GM04504 (cell line): ENCODE data around the gene FOS.

ENCODE experiments used
- DNase-seq: peaks from one replicate; pipeline ENCODE4 v3.0.0-alpha.2; 2012; ENCODE audit warnings: low read depth

The FOS gene

GRCh38 chr14:75318353-75318752 lies 39.7 kb downstream of the FOS start:
- no peak for DNase-seq

- DNase-seq = no peak
These were observed 40.4 kb downstream of the FOS start for GRCh38 chr14:75319021-75319420.

DNA sequence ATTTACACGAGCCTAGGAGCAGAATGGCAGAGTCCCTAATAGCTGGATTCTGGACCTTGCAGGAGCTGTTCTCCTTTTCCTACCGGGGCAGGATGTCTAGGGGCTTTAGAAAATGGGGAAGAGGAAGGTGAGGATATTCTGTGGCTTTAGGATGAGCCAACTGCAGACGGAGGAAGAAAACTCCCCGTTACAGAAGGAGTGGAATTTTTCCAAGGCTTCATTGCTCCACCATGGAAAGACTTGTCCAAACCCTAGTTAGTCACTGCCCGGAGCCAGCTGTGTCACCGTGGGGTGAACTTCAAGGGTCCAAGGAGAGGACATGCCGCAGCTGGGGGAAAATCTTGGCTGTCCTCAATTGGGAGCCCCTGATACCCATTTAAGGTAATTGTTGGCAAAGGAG lies 41.6 kb downstream of the FOS start:
- no peak for DNase-seq

- no peak for DNase-seq
These were observed 44.1 kb downstream of the FOS start for GRCh38 chr14:75322746-75323145.

GRCh38 chr14:75323571-75323970 lies 44.9 kb downstream of the FOS start:
- DNase-seq = no peak

DNA sequence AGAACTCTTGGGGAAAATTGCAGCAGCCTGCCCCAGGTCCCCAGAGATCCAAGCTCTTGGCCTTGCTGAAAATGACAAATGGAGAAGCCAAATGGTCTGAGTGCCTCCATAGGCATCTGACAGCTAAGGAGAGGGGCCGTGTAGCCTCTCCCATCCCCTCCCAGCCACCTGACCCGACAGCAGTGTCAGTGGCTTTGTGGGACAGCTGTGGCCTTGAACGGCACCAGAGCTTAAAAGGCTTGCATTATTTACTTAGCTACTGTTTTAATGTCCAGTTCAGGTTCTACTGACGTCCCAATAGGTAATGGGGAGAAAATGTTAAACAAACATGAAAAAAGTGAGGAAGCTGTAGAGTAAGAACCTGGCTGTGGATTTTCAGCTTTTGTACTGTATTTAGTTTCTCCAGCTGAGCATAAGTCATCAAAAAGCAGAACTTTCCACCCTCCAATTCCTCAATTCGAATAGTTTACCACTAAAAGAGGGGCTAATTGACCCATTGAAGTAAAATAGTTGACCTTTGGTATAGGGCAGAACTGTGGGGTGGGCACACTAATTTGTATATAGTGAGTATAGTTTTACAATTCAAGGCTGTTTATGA lies 50.0 kb downstream of the FOS start:
- no peak for DNase-seq

GRCh38 chr14:75329369-75329768 lies 50.7 kb downstream of the FOS start:
- no peak for DNase-seq

DNA sequence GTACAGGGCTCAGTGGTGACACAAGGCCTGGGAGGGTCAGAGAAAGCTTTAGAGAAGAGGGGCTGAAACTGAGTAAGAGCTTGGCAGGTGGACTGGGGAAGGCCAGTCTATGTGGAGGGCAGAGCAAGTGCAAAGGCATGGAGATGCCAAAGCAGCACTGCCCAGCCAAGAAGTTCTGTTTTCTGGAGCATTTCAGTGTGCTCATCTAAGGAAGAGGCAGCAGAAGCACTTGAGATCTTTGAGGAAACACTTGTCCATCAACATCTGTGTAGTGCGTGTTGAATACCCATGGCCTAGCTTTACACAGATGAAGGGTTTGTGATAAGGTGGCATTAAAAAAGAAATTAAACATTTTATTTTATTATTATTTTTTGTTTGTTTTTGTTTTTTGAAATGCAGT lies 52.8 kb downstream of the FOS start:
- DNase-seq = no peak
